Endothelial cell of umbilical vein (primary cell): ENCODE results near the gene IGF2R.

Experiments
- CTCF ChIP-seq, 2 donors: IDR thresholded peaks; 1 replicate in 1 of 2; 2 replicates in 1 of 2; pipeline ENCODE4 v1.5.1; 2011; ENCODE audit warnings: low read length in 2 of 2, mild to moderate bottlenecking in 2 of 2, moderate library complexity in 2 of 2, control low read depth in 1 of 2, inconsistent platforms in 1 of 2, low read depth in 1 of 2; ENCODE audit not compliant: insufficient read depth in 1 of 2; ENCODE audit errors: extremely low read depth in 1 of 2
- EZH2 ChIP-seq: IDR thresholded peaks from 2 replicates; pipeline ENCODE4 v1.6.1; 2012; ENCODE audit warnings: borderline replicate concordance, low read depth, mild to moderate bottlenecking, moderate library complexity, low read length, inconsistent platforms; ENCODE audit not compliant: severe bottlenecking
- FOS ChIP-seq: IDR thresholded peaks from 2 replicates; pipeline ENCODE4 v1.6.1; 2011; ENCODE audit warnings: mild to moderate bottlenecking, low read length, moderate library complexity, borderline replicate concordance; ENCODE audit not compliant: insufficient read depth
- GATA2 ChIP-seq: IDR thresholded peaks from 2 replicates; pipeline ENCODE4 v1.7.0; 2011; ENCODE audit warnings: low read depth, mild to moderate bottlenecking, moderate library complexity, mixed read lengths, low read length; ENCODE audit not compliant: insufficient read length, insufficient read depth
- JUN ChIP-seq: IDR thresholded peaks from 2 replicates; pipeline ENCODE4 v1.6.1; 2011; ENCODE audit warnings: borderline replicate concordance, low read depth; ENCODE audit not compliant: insufficient read length, insufficient read depth
- POLR2A ChIP-seq: IDR thresholded peaks from 2 replicates; pipeline ENCODE4 v1.6.1; 2012; ENCODE audit warnings: low read depth, mild to moderate bottlenecking, control low read depth, low read length
- POLR2AphosphoS5 ChIP-seq: IDR thresholded peaks from 2 replicates; pipeline ENCODE4 v1.6.1; 2012; ENCODE audit warnings: low read depth, mild to moderate bottlenecking, control low read depth, low read length, moderate library complexity; ENCODE audit not compliant: insufficient read depth
- TF ChIP-seq, protein P1 (sequence below): IDR thresholded peaks from 2 replicates; pipeline ENCODE4 v1.6.1; 2011; ENCODE audit not compliant: insufficient read depth, insufficient read length

- TF ChIP-seq POLR2AphosphoS5 (no peak), CTCF (IDR thresholded peaks at IDR 0.05; ENCODE audit: extremely low read depth in 1 of 2, insufficient read depth in 1 of 2, low read depth in 1 of 2, low read length in 2 of 2) (no peak), POLR2A (no peak), EZH2 (no peak), FOS (no peak), JUN (no peak), GATA2 (no peak)
- TF ChIP-seq, protein P1, sequence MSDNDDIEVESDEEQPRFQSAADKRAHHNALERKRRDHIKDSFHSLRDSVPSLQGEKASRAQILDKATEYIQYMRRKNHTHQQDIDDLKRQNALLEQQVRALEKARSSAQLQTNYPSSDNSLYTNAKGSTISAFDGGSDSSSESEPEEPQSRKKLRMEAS, result no peak
Measured at GRCh38 chr6:159919800-159920199, 49.1 kb upstream of the IGF2R start.
